ENCODE data around the gene CRTC1. TPM values are rescaled to one million over a fixed set of nuclear protein-coding genes. Genes with fewer than 3 reads are reported as not detected.
"Not testable (repeated sequence)": the region's sequence is repeated elsewhere in the genome, so short reads cannot be mapped to it uniquely, and the experiment has no call there.

Gene CRTC1
- total RNA-seq, 1 donor from 2014 or later: 39.7 TPM

DNA sequence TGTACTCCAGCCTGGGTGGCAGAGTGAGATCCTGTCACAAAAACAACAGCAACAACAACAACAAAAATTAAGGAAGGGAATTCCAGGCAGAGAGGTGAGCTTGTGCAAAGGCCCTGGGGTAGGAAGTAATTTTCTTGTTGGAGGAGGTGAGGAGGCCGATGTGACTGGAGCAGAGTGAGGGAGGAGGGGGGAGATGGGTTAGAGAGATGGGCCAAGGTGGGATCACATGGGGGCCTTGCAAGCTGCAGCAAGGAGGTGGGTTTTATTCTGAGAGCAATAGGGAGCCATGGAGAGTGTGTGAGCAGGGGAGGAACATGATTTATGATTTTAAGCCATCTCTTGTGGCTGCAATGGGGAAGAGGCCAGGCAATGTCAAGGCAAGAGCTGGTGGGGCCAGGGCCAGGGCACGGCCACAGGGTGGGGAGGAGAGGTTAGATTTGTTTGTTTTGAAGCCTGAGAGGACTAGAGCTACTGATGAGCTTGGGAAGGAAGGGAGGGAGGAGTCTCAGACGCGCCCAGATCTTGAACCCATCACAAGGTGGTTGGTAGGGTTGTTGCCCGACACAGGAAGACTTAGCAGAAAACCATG, 120.2 kb downstream of the CRTC1 start:
- TF ChIP-seq, protein P1, sequence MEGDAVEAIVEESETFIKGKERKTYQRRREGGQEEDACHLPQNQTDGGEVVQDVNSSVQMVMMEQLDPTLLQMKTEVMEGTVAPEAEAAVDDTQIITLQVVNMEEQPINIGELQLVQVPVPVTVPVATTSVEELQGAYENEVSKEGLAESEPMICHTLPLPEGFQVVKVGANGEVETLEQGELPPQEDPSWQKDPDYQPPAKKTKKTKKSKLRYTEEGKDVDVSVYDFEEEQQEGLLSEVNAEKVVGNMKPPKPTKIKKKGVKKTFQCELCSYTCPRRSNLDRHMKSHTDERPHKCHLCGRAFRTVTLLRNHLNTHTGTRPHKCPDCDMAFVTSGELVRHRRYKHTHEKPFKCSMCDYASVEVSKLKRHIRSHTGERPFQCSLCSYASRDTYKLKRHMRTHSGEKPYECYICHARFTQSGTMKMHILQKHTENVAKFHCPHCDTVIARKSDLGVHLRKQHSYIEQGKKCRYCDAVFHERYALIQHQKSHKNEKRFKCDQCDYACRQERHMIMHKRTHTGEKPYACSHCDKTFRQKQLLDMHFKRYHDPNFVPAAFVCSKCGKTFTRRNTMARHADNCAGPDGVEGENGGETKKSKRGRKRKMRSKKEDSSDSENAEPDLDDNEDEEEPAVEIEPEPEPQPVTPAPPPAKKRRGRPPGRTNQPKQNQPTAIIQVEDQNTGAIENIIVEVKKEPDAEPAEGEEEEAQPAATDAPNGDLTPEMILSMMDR (IDR thresholded peaks at IDR 0.05; ENCODE audit: unreplicated experiment): no peak
- Mint-ChIP-seq H3K36me3 (ENCODE audit: insufficient read depth) (no peaks in the 10 kb centered on the region), H3K27ac (peak overlapping the region; percentile 15), H3K9me3 (ENCODE audit: low read depth) (no peaks in the 10 kb centered on the region), H3K27me3 (no peaks in the 10 kb centered on the region), H3K4me3 (ENCODE audit: low read depth) (no peak overlapping the region), H3K4me1 (ENCODE audit: low read depth) (peaks cover 2% of the 10 kb centered on the region)
- no peak for DNase-seq (ENCODE audit: low spot score, unreplicated experiment)

- Mint-ChIP-seq H3K27ac (no peak overlapping the region), H3K36me3 (ENCODE audit: insufficient read depth) (no peaks in the 10 kb centered on the region), H3K4me1 (ENCODE audit: low read depth) (no peaks in the 10 kb centered on the region), H3K4me3 (ENCODE audit: low read depth) (no peak overlapping the region), H3K9me3 (ENCODE audit: low read depth) (no peaks in the 10 kb centered on the region), H3K27me3 (peaks cover 4% of the 10 kb centered on the region)
- DNase-seq (ENCODE audit: low spot score, unreplicated experiment): no peak
- TF ChIP-seq, protein P1 (IDR thresholded peaks at IDR 0.05; ENCODE audit: unreplicated experiment): no peak
Measured at GRCh38 chr19:18804139-18804601, 120.7 kb downstream of the CRTC1 start.

GRCh38 chr19:18804643-18805042, 121.2 kb downstream of the CRTC1 start:
- peaks cover 7% of the 10 kb centered on the region for H3K27me3 Mint-ChIP-seq
- no peak overlapping the region for H3K4me3 Mint-ChIP-seq (ENCODE audit: low read depth)
- no peak for DNase-seq (ENCODE audit: low spot score, unreplicated experiment)
- H3K9me3 Mint-ChIP-seq (ENCODE audit: low read depth): no peaks in the 10 kb centered on the region
- TF ChIP-seq, protein P1 (IDR thresholded peaks at IDR 0.05; ENCODE audit: unreplicated experiment): no peak
- H3K4me1 Mint-ChIP-seq (ENCODE audit: low read depth): no peaks in the 10 kb centered on the region
- H3K36me3 Mint-ChIP-seq (ENCODE audit: insufficient read depth): no peaks in the 10 kb centered on the region
- no peak overlapping the region for H3K27ac Mint-ChIP-seq

DNA sequence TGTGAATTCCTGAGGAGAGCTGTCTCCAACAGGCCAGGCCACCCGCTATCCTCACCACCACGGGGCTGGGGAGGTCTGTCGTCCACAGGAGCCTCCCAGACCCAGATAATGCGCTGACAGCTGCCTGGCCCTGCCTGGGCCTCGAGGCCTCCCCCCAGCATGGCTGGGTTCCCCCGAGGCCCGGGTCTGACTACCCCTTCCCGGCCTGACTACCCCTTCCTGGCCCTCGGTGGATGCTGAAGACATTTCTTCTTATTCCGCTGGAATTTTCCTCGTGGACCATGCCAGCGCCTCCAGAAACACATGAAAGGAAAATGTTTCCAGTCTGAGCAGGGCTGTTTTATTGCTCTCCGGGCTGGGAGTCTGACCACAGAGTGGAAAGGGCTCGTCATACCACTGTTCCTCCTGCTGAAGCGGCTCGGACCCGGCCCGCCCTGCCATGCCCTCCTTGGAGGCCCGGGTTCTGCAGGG, 124.4 kb downstream of the CRTC1 start:
- TF ChIP-seq, protein P1 (IDR thresholded peaks at IDR 0.05; ENCODE audit: unreplicated experiment): no peak
- no peaks in the 10 kb centered on the region for H3K9me3 Mint-ChIP-seq (ENCODE audit: low read depth)
- peaks cover 11% of the 10 kb centered on the region for H3K27me3 Mint-ChIP-seq
- no peaks in the 10 kb centered on the region for H3K36me3 Mint-ChIP-seq (ENCODE audit: insufficient read depth)
- H3K4me1 Mint-ChIP-seq (ENCODE audit: low read depth): no peaks in the 10 kb centered on the region
- no peak overlapping the region for H3K4me3 Mint-ChIP-seq (ENCODE audit: low read depth)
- DNase-seq (ENCODE audit: low spot score, unreplicated experiment): no peak
- H3K27ac Mint-ChIP-seq: peak overlapping the region; percentile 67

DNA sequence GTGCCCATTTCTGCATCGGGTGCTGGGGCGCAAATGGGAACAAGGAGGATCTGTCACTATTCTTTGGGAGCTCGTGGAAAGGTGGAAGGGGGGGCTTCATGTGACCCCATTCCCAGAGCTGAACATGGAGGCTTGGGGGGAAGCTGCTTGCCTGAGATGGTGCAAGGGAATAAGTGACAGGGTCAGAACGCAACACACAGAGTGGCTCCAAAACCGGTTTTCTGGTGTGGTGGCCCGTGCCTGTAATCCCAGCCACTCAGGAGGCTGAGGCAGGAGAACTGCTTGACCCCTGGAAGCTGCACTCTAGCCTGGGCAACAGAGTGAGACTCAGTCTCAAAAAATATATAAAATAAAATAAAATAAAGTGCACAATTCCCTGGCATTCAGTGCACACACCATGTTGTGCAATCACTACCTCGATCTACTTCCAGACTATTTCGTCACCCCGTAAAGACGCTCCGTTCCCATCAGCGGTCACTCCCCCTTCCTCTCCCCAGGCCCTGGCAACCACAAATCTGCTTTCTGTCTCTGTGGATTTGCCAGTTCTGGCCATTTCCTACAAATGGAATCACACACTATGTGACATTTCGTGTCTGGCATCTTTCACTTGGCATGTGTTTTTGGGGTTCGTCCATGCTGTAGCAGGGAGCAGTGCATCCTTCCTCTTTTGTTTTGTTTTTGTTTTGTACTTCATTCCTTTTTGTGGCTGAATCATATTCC, 125.8 kb downstream of the CRTC1 start:
- no peak overlapping the region for H3K4me3 Mint-ChIP-seq (ENCODE audit: low read depth)
- no peaks in the 10 kb centered on the region for H3K36me3 Mint-ChIP-seq (ENCODE audit: insufficient read depth)
- no peaks in the 10 kb centered on the region for H3K9me3 Mint-ChIP-seq (ENCODE audit: low read depth)
- H3K4me1 Mint-ChIP-seq (ENCODE audit: low read depth): no peaks in the 10 kb centered on the region
- TF ChIP-seq, protein P1 (IDR thresholded peaks at IDR 0.05; ENCODE audit: unreplicated experiment): no peak
- no peak for DNase-seq (ENCODE audit: low spot score, unreplicated experiment)
- H3K27ac Mint-ChIP-seq: no peak overlapping the region
- H3K27me3 Mint-ChIP-seq: peaks cover 15% of the 10 kb centered on the region

DNA sequence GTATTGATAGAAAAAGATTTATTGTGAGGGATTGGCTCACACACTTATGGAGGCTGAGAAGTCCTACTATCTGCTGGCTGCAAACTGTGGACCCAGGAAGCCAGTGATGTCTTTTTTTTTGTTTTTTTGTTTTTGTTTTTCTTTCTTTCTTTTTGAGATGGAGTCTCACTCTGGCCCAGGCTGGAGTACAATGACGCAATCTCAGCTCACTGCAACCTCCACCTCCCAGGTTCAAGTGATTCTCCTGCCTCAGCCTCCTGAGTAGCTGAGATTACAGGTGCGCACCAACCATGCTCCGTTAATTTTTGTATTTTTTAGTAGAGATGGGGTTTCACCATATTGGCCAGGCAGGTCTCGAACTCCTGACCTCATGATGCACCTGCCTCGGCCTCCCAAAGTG, 128.2 kb downstream of the CRTC1 start:
- not testable (repeated sequence) for H3K36me3 Mint-ChIP-seq (ENCODE audit: insufficient read depth); H3K4me3 Mint-ChIP-seq (ENCODE audit: low read depth); H3K4me1 Mint-ChIP-seq (ENCODE audit: low read depth); H3K27ac Mint-ChIP-seq; DNase-seq (ENCODE audit: low spot score, unreplicated experiment); H3K9me3 Mint-ChIP-seq (ENCODE audit: low read depth)
- H3K27me3 Mint-ChIP-seq: peaks cover 15% of the 10 kb centered on the region

Data from progenitor cell of endocrine pancreas (in vitro differentiated cells).